HG03175 (cell line): ENCODE results near the gene CCDC154.
A peak's percentile ranks its signal among the peaks of the same experiment; 100 is the strongest.
"Not testable (repeated sequence)": the region's sequence is repeated elsewhere in the genome, so short reads cannot be mapped to it uniquely, and the experiment has no call there.

Experiments
- ATAC-seq: cut with Tn5 transposase; IDR thresholded peaks from one replicate; pipeline ENCODE4 v1.9.1; 2021; ENCODE audit warnings: mild to moderate bottlenecking, moderate library complexity; ENCODE audit not compliant: unreplicated experiment

Gene CCDC154

GRCh38 chr16:1443980-1444729 is at the start of gene CCDC154:
Gene CCDC154, minus strand, starts transcription at chr16:1444556. Its CDS starts 234 bp downstream, at chr16:1444322.
- no peak for ATAC-seq

- ATAC-seq, result no peak
These were observed 49.4 kb upstream of the CCDC154 start for GRCh38 chr16:1493746-1494094.

- peak; percentile 73 for ATAC-seq
These were observed 48.8 kb upstream of the CCDC154 start, which contains the start of gene TELO2 for GRCh38 chr16:1492923-1493745. Gene TELO2, plus strand, starts transcription at chr16:1493360. Its CDS starts 922 bp downstream, at chr16:1494282.

GRCh38 chr16:1492082-1492922 is 47.9 kb upstream of the CCDC154 start:
- no peak for ATAC-seq

GRCh38 chr16:1491327-1491726 is 47.0 kb upstream of the CCDC154 start:
- ATAC-seq, result no peak

- ATAC-seq, result no peak
These were observed 44.7 kb upstream of the CCDC154 start for GRCh38 chr16:1489077-1489476.

- no peak for ATAC-seq
These were observed 44.3 kb upstream of the CCDC154 start, which contains the start of gene PTX4 for GRCh38 chr16:1488619-1489018. Gene PTX4, minus strand, starts transcription at chr16:1488944. Its CDS starts 35 bp downstream, at chr16:1488909.

GRCh38 chr16:1488054-1488601 is 43.8 kb upstream of the CCDC154 start:
- ATAC-seq, result no peak

- ATAC-seq, result no peak
These were observed 43.2 kb upstream of the CCDC154 start for GRCh38 chr16:1487395-1488053.

GRCh38 chr16:1486551-1487390 is 42.4 kb upstream of the CCDC154 start:
- ATAC-seq, result no peak

- ATAC-seq, result no peak
These were observed 41.6 kb upstream of the CCDC154 start for GRCh38 chr16:1485847-1486496.

- ATAC-seq, result no peak
These were observed 37.8 kb upstream of the CCDC154 start for GRCh38 chr16:1481906-1482835.

GRCh38 chr16:1478937-1479336 is 34.6 kb upstream of the CCDC154 start:
- ATAC-seq, result not testable (repeated sequence)

GRCh38 chr16:1477033-1477432 is 32.7 kb upstream of the CCDC154 start:
- no peak for ATAC-seq

- no peak for ATAC-seq
These were observed 31.3 kb upstream of the CCDC154 start for GRCh38 chr16:1475552-1476114.

- ATAC-seq, result peak; percentile 82
These were observed 30.6 kb upstream of the CCDC154 start, which contains the start of gene CLCN7 for GRCh38 chr16:1474796-1475551. Gene CLCN7, minus strand, starts transcription at chr16:1475028. Its CDS starts 54 bp downstream, at chr16:1474974.
